H9 (cell line): ENCODE measurements around the gene KLHDC7B. TPM values are rescaled to one million over a fixed set of nuclear protein-coding genes. Genes with fewer than 3 reads are reported as not detected.

Experiments
- DNase-seq: peaks from one replicate; pipeline ENCODE4 v3.0.0-alpha.2; 2017
- H2AFZ ChIP-seq: one replicate; pipeline ENCODE4 v1.6.1; 2013; ENCODE audit warnings: mild to moderate bottlenecking, low read length, control low read depth, moderate library complexity
- H2AK5ac ChIP-seq: 2 replicates; pipeline ENCODE4 v1.6.1; 2013; ENCODE audit warnings: low read length, control low read depth, mixed read lengths; ENCODE audit not compliant: insufficient read length
- H2BK120ac ChIP-seq: one replicate; pipeline ENCODE4 v1.6.1; 2013; ENCODE audit warnings: low read depth, mild to moderate bottlenecking, low read length, control low read depth, inconsistent platforms; ENCODE audit not compliant: poor library complexity, severe bottlenecking
- H2BK12ac ChIP-seq: 2 replicates; pipeline ENCODE4 v1.6.1; 2013; ENCODE audit warnings: low read length, control low read depth, mixed read lengths, low read depth; ENCODE audit not compliant: insufficient read length
- H2BK15ac ChIP-seq: 2 replicates; pipeline ENCODE4 v1.6.1; 2013; ENCODE audit warnings: low read depth, low read length, control low read depth
- H2BK20ac ChIP-seq: one replicate; pipeline ENCODE4 v1.6.1; 2013; ENCODE audit warnings: low read depth, mild to moderate bottlenecking, low read length, control low read depth, inconsistent platforms; ENCODE audit not compliant: poor library complexity, severe bottlenecking
- H2BK5ac ChIP-seq: 2 replicates; pipeline ENCODE4 v1.6.1; 2013; ENCODE audit warnings: low read length, control low read depth, mixed read lengths; ENCODE audit not compliant: insufficient read length
- H3K14ac ChIP-seq: 2 replicates; pipeline ENCODE4 v1.6.1; 2013; ENCODE audit warnings: low read length, control low read depth; ENCODE audit not compliant: insufficient read depth
- H3K18ac ChIP-seq: 2 replicates; pipeline ENCODE4 v1.6.1; 2013; ENCODE audit warnings: low read depth, mild to moderate bottlenecking, mixed read lengths, low read length, control low read depth; ENCODE audit not compliant: insufficient read length
- H3K23ac ChIP-seq: 2 replicates; pipeline ENCODE4 v1.6.1; 2013; ENCODE audit warnings: low read length, control low read depth, mixed read lengths, low read depth; ENCODE audit not compliant: insufficient read length
- H3K23me2 ChIP-seq: 2 replicates; pipeline ENCODE4 v1.6.1; 2013; ENCODE audit warnings: low read depth, mild to moderate bottlenecking, mixed read lengths, low read length, control low read depth; ENCODE audit not compliant: insufficient read length, poor library complexity, severe bottlenecking
- H3K27ac ChIP-seq: 2 replicates; pipeline ENCODE4 v1.5.1; 2013; ENCODE audit warnings: low read length, control low read depth, mixed read lengths, low read depth; ENCODE audit not compliant: insufficient read length
- H3K27me3 ChIP-seq: 2 replicates; pipeline ENCODE4 v1.6.1; 2013; ENCODE audit warnings: low read length, control low read depth, inconsistent platforms; ENCODE audit not compliant: insufficient read depth
- H3K4ac ChIP-seq: 2 replicates; pipeline ENCODE4 v1.6.1; 2013; ENCODE audit warnings: low read depth, mild to moderate bottlenecking, control low read depth, inconsistent platforms, low read length, moderate library complexity
- H3K4me1 ChIP-seq: 2 replicates; pipeline ENCODE4 v1.6.1; 2013; ENCODE audit warnings: low read length, control low read depth, inconsistent platforms; ENCODE audit not compliant: insufficient read depth
- H3K4me2 ChIP-seq: 2 replicates; pipeline ENCODE4 v1.6.1; 2013; ENCODE audit warnings: low read length, control low read depth, mixed read lengths; ENCODE audit not compliant: insufficient read length, insufficient read depth
- H3K56ac ChIP-seq: 2 replicates; pipeline ENCODE4 v1.6.1; 2013; ENCODE audit warnings: low read depth, mild to moderate bottlenecking, mixed read lengths, low read length, control low read depth; ENCODE audit not compliant: insufficient read length
- H3K79me1 ChIP-seq: 2 replicates; pipeline ENCODE4 v1.6.1; 2013; ENCODE audit warnings: low read depth, mild to moderate bottlenecking, moderate library complexity, low read length, control low read depth, inconsistent platforms; ENCODE audit not compliant: insufficient read depth, poor library complexity, severe bottlenecking
- H3K79me2 ChIP-seq: 2 replicates; pipeline ENCODE4 v1.6.1; 2013; ENCODE audit warnings: low read length, control low read depth, inconsistent platforms; ENCODE audit not compliant: insufficient read depth
- H3K9ac ChIP-seq: 2 replicates; pipeline ENCODE4 v1.6.1; 2013; ENCODE audit warnings: low read length, control low read depth, mixed read lengths; ENCODE audit not compliant: insufficient read length; ENCODE audit errors: extremely low read depth
- H3K9me3 ChIP-seq: one replicate; pipeline ENCODE4 v1.6.1; 2013; ENCODE audit warnings: low read depth, low read length, inconsistent platforms; ENCODE audit not compliant: control insufficient read depth
- H3T11ph ChIP-seq: one replicate; pipeline ENCODE4 v1.6.1; 2013; ENCODE audit warnings: mild to moderate bottlenecking, low read length, control low read depth, inconsistent platforms
- H4K20me1 ChIP-seq: one replicate; pipeline ENCODE4 v1.6.1; 2013; ENCODE audit not compliant: control insufficient read depth, insufficient read length, insufficient read depth
- H4K5ac ChIP-seq: 2 replicates; pipeline ENCODE4 v1.6.1; 2013; ENCODE audit warnings: low read depth, mild to moderate bottlenecking, mixed read lengths, low read length, control low read depth; ENCODE audit not compliant: insufficient read length
- H4K8ac ChIP-seq: replicated peaks from 2 replicates; pipeline ENCODE4 v1.6.1; 2013; ENCODE audit warnings: low read length, control low read depth, mixed read lengths, low read depth; ENCODE audit not compliant: insufficient read length
- H4K91ac ChIP-seq: 2 replicates; pipeline ENCODE4 v1.6.1; 2013; ENCODE audit warnings: low read depth, mild to moderate bottlenecking, moderate library complexity, mixed read lengths, low read length, control low read depth; ENCODE audit not compliant: insufficient read length
- H3K27ac Mint-ChIP-seq, 3 experiments: 2 replicates in 2 of 3; 3 replicates in 1 of 3; pipeline ENCODE4 v1.8.0; 2020 to 2021; ENCODE audit warnings: mixed read lengths in 3 of 3, mild to moderate bottlenecking in 1 of 3, moderate library complexity in 1 of 3
- H3K27me3 Mint-ChIP-seq: 2 replicates; pipeline ENCODE4 v1.8.0; 2021; ENCODE audit warnings: low read depth, mild to moderate bottlenecking, moderate library complexity, mixed read lengths
- H3K36me3 Mint-ChIP-seq, 3 experiments: 2 replicates in 2 of 3; 3 replicates in 1 of 3; pipeline ENCODE4 v1.8.0; 2020 to 2021; ENCODE audit warnings: low read depth in 3 of 3, mixed read lengths in 3 of 3; ENCODE audit not compliant: insufficient read depth in 1 of 3
- H3K4me1 Mint-ChIP-seq, 2 experiments: 2 replicates each; pipeline ENCODE4 v1.8.0; 2020; ENCODE audit warnings: mixed read lengths in 2 of 2
- H3K4me3 Mint-ChIP-seq, 2 experiments: 2 replicates in 1 of 2; 3 replicates in 1 of 2; pipeline ENCODE4 v1.8.0; 2020 to 2021; ENCODE audit warnings: mild to moderate bottlenecking in 2 of 2, mixed read lengths in 2 of 2, moderate library complexity in 1 of 2
- H3K9me3 Mint-ChIP-seq, 2 experiments: 2 replicates in 1 of 2; 3 replicates in 1 of 2; pipeline ENCODE4 v1.8.0; 2020; ENCODE audit warnings: mild to moderate bottlenecking in 2 of 2, mixed read lengths in 2 of 2, moderate library complexity in 1 of 2
- CTCF ChIP-seq: fragments of 200-600 bp; sonication (generic); conservative IDR thresholded peaks from 3 replicates; pipeline ENCODE4 v1.8.0; 2021; ENCODE audit warnings: antibody characterized with exemption, mild to moderate bottlenecking
- WGBS: extraction: QIAGEN DNeasy Blood & Tissue Kit; methylation state at CpG from one replicate; pipeline ENCODE4 v1.1.7; 2013; ENCODE audit warnings: missing lambda C conversion rate, low lambda C conversion rate, mixed read lengths; ENCODE audit not compliant: insufficient read length; ENCODE audit errors: extremely low coverage; 5-methylcytosine and 5-hydroxymethylcytosine counted together
- total RNA-seq: library from RNA; stranded (reverse); gene quantifications from 2 replicates; pipeline ENCODE4 v1.2.1, GENCODE V29; 2021

The KLHDC7B gene
- total RNA-seq, 1 experiment from 2014 or later = not detected

DNA sequence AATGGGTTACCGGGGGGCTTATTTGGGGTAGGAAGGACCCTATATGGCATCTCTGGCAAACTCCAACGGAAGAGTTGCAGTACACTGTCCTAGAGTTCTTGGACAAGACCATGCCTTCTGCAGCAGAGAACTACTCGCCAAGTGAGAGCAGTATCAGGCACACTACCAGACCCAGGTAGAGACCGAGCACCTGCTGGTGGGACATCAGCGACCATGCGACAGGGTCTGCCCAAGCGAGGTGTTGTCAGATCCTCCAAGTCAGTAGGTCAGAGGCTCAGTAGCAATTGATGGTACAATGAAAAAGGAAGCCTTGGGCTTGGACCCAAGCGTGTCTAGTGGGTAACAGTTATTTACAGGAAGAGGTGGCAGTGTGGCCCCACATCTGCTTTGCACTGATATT, 40.1 kb downstream of the KLHDC7B start:
- Histone ChIP-seq H4K5ac (no peak overlapping the region), H4K91ac (no peak overlapping the region), H3K14ac (no peak overlapping the region), H4K20me1 (no peaks in the 10 kb centered on the region), H3T11ph (no peak overlapping the region), H3K4me1 (peaks cover 2% of the 10 kb centered on the region; the same call in 1 of the 2 replicates), H3K56ac (no peak overlapping the region), H3K4ac (no peak overlapping the region), H2BK120ac (no peak overlapping the region), H3K18ac (no peak overlapping the region), H3K4me2 (no peak overlapping the region), H3K23me2 (no peaks in the 10 kb centered on the region), H3K79me2 (no peaks in the 10 kb centered on the region), H2BK15ac (no peak overlapping the region), H3K9ac (no peak overlapping the region), H2BK12ac (no peak overlapping the region), H2BK5ac (no peak overlapping the region), H3K79me1 (peaks cover 4% of the 10 kb centered on the region), H3K9me3 (no peaks in the 10 kb centered on the region), H2AK5ac (no peak overlapping the region), H2AFZ (no peak overlapping the region), H4K8ac (no peak overlapping the region), H3K23ac (no peak overlapping the region), H3K27me3 (no peaks in the 10 kb centered on the region), H2BK20ac (no peak overlapping the region), H3K27ac (no peak overlapping the region)
- H3K27ac Mint-ChIP-seq = no peak overlapping the region; a peak in 1 of 7 replicates
- H3K9me3 Mint-ChIP-seq = no peaks in the 10 kb centered on the region
- TF ChIP-seq CTCF = no peak
- no CpG with 5 or more reads among the region's 8 CpGs for WGBS
- no peak for DNase-seq
- H3K4me1 Mint-ChIP-seq = peaks cover 14 to 23% of the 10 kb centered on the region in 2 experiments
- H3K4me3 Mint-ChIP-seq = no peak overlapping the region
- peaks cover 18% of the 10 kb centered on the region for H3K27me3 Mint-ChIP-seq
- H3K36me3 Mint-ChIP-seq = peaks cover 0 to 2% (median 0%) of the 10 kb centered on the region in 3 experiments; a peak in 1 of 7 replicates
